GM12875 (cell line): ENCODE data around the gene C20orf204.

Experiments
- H3K4me3 ChIP-seq: one replicate; pipeline ENCODE4 v1.5.1; 2011; ENCODE audit warnings: low read depth, low read length, control low read depth
- CTCF ChIP-seq: IDR thresholded peaks from 2 replicates; pipeline ENCODE4 v1.5.1; 2011; ENCODE audit warnings: low read depth, mild to moderate bottlenecking, control low read depth, inconsistent platforms, low read length, moderate library complexity, borderline replicate concordance; ENCODE audit not compliant: insufficient read depth

Gene C20orf204

GRCh38 chr20:64071341-64072332, 35.7 kb downstream of the C20orf204 start:
- H3K4me3 ChIP-seq: no peak overlapping the region
- no peak for TF ChIP-seq CTCF

- no peak overlapping the region for H3K4me3 ChIP-seq
- no peak for TF ChIP-seq CTCF
Observed at GRCh38 chr20:64072498-64073063, 36.6 kb downstream of the C20orf204 start.

- H3K4me3 ChIP-seq: no peak overlapping the region
- no peak for TF ChIP-seq CTCF
Observed at GRCh38 chr20:64073476-64074183, 37.6 kb downstream of the C20orf204 start.

- no peak for TF ChIP-seq CTCF
- H3K4me3 ChIP-seq: no peak overlapping the region
Observed at GRCh38 chr20:64074184-64074789, 38.3 kb downstream of the C20orf204 start.

GRCh38 chr20:64074963-64075362, 39.0 kb downstream of the C20orf204 start:
- TF ChIP-seq CTCF: no peak
- no peak overlapping the region for H3K4me3 ChIP-seq

- TF ChIP-seq CTCF: no peak
- H3K4me3 ChIP-seq: no peak overlapping the region
Observed at GRCh38 chr20:64075556-64075955, 39.6 kb downstream of the C20orf204 start.
